ENCODE results near the gene FHL3.

The FHL3 gene

GRCh38 chr1:38006008-38006828 lies 904 bp upstream of the FHL3 start:
- TF ChIP-seq CTCF (conservative IDR thresholded peaks at IDR 0.05): no peak
- no peak overlapping the region; the same call in 1 of the 2 replicates for H3K27ac ChIP-seq

GRCh38 chr1:38004284-38005108 lies 818 bp downstream of the FHL3 start:
- H3K27ac ChIP-seq: peak overlapping the region; percentile 60; the same call in 1 of the 2 replicates
- TF ChIP-seq CTCF (conservative IDR thresholded peaks at IDR 0.05): no peak

GRCh38 chr1:38003261-38004250 lies 1.8 kb downstream of the FHL3 start:
- no peak overlapping the region for H3K27ac ChIP-seq
- TF ChIP-seq CTCF (conservative IDR thresholded peaks at IDR 0.05): no peak

- no peak overlapping the region for H3K27ac ChIP-seq
Observed at GRCh38 chr1:38000529-38001455, 4.5 kb downstream of the FHL3 start.

GRCh38 chr1:38000233-38000528 lies 5.1 kb downstream of the FHL3 start:
- H3K27ac ChIP-seq: no peak overlapping the region
- TF ChIP-seq CTCF (conservative IDR thresholded peaks at IDR 0.05): no peak

More at GRCh38 chr1:38000529-38001455, 4.5 kb downstream of the FHL3 start:
- no peak for TF ChIP-seq CTCF (conservative IDR thresholded peaks at IDR 0.05)

GRCh38 chr1:37999430-38000232 lies 5.7 kb downstream of the FHL3 start:
- TF ChIP-seq CTCF (conservative IDR thresholded peaks at IDR 0.05): no peak
- no peak overlapping the region for H3K27ac ChIP-seq
